ENCODE measurements around the gene AEN.
"Not testable (repeated sequence)": the region's sequence is repeated elsewhere in the genome, so short reads cannot be mapped to it uniquely, and the experiment has no call there.

The AEN gene

GRCh38 chr15:88631464-88632028 lies 10.4 kb downstream of the AEN start:
- DNase-seq: no peak

GRCh38 chr15:88632797-88633196 lies 11.7 kb downstream of the AEN start:
- DNase-seq: not testable (repeated sequence)

DNA sequence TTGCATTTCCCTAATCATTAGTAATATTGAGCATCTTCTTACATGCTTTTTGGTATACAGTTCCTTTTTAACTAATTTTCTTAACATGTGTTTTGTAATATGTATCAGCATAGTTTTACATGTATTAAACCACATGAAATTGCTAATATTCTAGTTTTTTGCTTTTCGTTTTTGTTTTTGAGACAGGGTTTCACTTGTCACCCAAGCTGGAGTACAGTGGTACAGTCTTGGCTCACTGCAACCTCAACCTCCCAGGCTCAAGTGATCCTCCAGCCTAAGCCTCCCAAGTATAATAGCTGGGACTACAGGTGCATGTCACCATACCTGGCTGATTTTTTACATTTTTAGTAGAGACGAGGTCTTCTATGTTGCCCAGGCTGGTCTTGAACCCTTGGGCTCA lies 13.3 kb downstream of the AEN start:
- DNase-seq: no peak

DNA sequence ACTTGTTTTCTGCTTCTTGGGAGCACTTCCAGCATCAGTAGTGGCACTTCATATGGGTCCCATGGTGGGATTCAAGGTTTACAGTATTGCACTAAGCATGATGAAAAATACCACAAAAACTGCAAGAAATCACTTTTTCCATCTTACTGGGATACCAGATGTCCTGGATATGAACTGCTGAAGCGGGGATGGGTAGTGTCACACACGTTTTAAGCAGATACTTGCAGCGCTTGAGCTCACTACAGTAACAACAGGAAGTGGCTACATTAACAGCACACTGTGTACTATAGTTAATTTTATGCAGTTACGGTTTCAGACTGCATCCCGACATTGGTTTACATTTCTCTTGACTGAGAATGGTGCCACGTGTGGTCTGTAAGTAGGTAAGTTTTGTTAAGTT lies 14.2 kb downstream of the AEN start:
- no peak for DNase-seq

DNA sequence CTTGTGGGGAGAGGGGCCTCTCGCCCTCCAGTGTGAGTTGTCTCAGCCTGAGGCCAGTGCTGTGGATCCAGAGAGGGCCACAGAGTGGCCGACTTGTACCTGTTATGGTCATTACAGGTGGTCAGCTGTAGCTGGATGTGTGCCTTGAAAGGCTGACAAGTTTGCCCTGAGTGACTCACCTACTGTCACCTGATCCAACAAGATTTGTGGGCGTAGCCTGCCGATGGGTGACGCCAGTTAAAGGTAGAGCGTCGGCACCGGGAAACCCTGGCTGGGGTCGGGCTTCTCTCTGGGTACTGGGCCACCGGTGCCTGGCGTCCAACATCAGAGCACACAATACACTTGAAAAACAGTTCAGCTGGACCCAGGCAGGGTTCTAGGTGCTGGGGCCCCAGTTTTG lies 14.9 kb downstream of the AEN start:
- no peak for DNase-seq

- DNase-seq: no peak
These were observed 15.5 kb downstream of the AEN start for GRCh38 chr15:88636654-88637053.

- DNase-seq: no peak
These were observed 16.3 kb downstream of the AEN start for GRCh38 chr15:88637436-88637835.

DNA sequence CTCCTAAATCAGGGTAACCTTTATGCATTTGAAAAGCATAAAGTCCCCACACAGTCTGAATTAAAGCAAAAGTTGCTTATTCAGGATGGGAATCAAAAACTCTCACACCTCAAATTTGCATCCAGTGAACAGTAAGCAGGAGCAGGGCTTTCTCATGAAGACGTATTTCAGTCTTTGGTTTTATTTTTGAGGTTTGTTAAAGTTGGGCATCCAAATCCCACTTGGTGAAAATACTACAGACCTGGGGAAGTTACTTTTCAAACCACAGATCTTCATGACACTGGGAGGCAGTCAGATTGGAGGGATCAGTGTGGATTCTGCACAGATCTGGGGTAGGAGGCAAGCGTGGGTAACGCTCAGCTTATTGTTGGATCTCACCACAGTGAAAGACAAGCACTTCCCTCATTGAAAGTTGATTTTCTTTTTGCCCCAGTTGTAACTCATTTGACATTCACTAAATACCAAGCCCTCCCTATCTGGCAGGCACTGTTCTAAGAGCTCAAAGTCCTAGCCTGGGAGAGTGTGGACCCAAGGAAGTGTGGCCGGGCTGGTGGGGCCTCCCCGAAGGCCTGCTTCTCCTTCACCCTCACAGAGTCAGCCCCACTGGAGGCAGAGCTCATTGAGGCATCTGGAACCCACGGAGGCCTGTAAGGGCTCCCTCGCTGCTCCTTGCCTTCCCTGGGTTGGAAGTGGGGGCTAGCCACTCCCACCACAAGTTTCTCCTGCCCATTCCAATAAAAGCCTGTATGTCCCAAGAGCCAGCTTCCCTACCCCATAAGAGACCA lies 16.9 kb downstream of the AEN start:
- DNase-seq: no peak

DNA sequence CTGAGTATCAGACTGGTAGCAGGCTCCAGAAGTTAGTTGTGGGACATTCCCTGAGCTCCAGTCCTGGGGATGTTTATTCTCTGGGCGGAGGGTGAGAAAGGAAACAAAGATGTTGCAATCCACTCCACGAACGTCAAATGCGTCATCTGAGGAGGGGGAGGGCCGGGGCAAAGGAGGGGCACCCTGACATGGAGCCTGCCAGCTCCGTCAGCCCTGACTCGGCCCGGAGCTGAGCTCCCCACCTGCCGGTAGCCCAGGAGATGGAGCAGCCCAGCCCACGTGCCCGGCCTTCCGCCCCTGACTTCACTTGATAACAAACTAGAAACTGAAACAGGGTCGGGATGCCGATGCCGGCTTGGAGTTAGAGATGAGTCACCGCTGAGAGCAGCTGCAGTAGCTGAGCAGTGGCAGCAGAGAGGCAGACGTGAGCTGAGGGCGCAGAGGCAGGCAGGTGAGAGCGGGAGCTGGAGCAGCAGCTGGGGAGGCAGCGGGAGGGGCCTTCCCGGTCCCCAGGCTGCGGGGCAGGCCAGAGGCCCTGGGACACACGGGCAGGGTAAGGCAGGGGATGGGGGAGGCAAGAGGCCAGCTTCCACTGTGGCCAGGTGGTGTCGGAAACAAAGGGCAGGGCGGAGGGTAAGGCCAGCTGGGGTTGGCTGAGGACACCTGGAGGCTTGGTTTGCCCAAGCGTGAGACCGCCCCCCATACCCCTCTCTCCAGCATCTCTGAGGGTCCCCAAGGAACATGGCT lies 17.7 kb downstream of the AEN start, which contains the start of gene ISG20:
ISG20 (plus strand) TSS at position 391 of the 747 bp plus-strand sequence; CDS start at position 742, 351 bp downstream.
- DNase-seq: peak; percentile 94

DNA sequence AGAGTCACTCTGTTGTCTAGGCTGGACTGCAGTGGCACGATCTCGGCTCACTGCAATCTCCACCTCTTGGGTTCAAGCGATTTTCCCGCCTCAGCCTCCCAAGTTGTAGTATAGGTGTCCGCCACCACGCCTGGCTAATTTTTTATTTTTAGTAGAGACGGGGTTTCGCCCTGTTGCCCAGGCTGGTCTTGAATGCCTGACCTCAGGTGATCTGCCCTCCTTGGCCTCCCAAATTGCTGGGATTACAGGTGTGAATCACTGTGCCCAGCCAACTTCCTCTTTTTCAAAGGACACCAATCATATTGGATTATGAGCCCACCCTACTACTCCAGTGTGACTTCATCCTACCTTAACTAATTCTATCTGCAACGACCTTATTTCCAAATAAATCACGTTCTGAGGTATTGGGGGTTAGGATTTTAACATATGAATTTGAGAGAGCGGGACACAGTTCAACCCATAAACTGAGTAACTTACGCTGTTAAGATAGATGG lies 20.9 kb downstream of the AEN start:
- DNase-seq: no peak

DNA sequence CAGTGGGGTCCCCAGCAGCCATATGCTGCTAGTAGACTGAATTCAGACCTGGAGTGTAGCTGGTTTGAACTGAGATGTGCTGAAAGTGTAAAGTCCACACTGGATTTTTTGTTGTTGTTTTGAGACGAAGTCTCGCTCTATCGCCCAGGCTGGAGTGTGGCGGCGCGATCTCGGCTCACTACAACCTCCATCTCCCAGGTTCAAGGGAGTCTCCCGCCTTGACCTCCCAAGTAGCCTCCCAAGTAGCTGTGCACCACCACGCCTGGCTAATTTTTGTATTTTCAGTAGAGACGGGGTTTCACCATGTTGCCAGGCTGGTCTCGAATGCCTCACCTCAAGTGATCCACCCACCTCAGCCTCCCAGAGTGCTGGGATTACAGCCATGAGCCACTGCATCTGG lies 21.4 kb downstream of the AEN start:
- DNase-seq: not testable (repeated sequence)

DNA sequence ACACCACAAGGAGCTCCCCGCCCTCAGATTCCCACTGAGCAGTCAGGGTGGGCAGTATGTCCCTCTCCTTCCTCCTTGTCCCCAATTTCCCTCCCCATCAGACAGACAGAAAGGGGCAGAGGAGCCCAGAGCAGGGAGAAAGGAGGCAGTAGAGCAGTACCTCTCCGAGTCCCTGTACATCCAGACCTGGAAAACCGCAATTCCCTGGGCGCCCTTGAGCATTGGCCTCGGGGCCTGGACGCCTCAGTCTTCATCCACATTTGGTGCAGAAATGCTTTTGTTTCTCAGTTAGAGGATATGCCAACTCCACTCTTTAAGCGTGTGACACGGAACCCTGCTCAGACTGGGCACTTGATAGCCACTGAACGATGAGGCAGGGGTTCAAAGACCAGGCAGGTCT lies 23.6 kb downstream of the AEN start:
- no peak for DNase-seq

- no peak for DNase-seq
These were observed 24.3 kb downstream of the AEN start for GRCh38 chr15:88645171-88646087.

GRCh38 chr15:88646088-88646405 lies 24.9 kb downstream of the AEN start:
- DNase-seq: no peak

DNA sequence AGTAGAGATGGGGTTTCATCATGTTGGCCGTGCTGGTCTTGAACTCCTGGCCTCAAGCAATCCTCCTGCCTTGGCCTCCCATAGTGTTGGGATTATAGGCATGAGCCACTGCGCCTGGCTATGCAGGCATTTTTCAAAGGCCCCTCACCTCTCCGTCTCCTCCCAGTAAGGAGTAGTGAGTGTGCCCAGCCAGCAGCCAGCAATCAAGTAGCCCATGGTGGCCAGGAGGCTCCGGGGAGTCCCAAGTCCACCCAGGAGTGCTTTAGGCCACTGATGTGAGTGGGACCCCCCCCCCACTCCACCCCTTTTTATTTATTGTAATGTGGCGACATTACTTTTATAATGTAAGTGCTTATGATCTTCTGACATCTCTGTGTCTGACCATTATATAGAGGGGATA lies 25.8 kb downstream of the AEN start:
- DNase-seq: no peak

GRCh38 chr15:88647351-88648105 lies 26.4 kb downstream of the AEN start:
- DNase-seq: no peak

DNA sequence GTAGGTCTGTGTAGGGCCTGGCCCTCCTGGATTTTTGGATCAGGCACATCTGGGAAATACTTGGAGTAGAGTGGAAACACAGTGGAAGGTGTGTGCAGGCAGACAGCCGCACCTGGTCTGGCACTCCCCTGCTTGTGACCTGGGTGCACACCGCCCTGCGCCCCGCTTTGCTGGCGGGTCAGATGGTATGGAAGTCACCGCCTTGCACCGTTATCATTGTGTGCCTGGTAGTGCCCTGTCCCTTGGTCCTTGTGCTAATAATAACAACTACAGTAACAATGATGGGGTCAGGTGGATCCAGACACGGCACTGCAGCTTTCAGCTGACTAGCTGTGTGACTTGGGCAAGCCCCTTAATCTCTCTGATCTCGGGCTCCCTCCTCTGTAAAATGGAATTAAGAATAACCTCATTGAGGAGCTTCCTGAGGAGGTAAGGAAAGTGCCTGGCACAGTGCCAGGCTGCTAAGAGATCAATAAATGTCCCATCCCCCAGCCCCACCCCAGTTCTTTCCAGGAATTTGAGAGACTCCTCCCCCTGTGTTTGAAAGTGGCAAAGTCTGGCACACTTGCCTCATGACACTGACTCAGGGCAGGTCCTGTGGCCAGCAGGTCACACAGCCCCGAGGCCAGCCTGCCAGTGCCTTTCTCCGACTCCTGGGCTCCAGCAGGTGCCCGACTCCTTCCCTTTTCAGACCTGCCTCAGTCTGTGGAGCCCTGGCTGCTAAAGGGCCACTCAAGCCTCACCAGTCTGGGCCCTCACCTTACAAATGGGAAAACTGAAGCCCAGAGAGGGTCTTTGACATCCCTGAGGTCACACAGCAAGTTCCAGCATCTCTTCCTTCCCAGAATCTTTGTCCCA lies 27.4 kb downstream of the AEN start:
- peak; percentile 14 for DNase-seq

DNA sequence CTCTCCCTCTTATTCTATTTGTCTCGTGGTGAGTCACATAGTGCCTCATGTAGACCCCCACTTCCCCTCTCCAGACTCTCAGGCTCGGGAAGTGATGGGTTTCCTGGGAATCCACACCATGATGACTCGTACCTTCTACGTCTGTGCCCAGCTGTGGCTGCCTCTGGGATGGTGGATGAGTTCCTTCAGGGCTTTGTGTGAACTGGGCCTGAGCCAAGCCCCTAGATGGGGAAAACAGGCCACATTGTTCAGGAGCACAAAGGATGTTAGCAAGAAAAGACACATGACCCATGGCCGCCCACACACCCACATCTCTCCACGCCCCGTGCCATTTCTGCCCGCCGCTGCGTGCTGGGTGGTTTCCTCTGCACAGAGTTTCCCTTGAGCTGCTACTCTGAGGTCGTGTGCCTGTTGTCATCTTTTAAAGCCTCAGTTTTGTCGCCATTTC lies 28.2 kb downstream of the AEN start:
- peak; percentile 90 for DNase-seq

DNA sequence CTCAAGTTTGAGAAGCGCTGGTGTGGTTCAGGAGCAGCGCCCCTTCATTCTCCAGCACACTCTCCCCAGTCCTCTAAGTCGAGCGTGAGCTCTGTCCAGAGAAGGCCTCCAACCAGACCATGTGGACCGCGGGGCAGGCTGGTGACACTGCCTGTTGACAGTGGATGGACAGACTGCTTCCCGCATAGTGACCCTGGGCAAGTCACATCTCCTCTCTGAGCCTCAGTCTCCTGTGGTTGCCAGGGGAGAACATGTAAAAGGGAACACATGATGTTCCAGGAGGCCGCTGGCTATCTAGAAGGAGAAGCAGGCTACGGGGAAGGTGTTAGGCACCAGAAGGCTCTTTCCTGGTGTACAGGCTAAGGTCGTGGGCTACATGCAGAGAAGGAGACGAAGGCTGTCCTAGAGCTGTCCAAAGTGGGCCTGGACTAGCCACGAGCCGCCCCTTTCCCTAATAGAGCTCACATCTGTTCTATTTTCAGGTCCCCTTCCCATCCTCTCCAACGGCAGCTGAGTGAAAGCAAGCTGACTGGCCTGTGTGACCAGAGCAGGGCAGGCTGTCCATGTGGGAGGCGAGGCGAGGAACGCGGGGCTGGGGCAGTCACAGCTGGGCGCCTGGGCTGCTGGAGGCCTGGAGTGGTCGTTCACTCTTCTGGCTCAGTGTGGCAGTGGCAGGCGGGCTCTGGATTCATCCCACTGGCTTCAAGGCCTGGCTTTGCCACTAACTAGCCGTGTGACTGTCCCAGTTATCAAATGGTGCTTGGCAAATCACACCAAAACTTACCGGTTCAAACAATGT lies 28.8 kb downstream of the AEN start:
- DNase-seq: no peak

DNA sequence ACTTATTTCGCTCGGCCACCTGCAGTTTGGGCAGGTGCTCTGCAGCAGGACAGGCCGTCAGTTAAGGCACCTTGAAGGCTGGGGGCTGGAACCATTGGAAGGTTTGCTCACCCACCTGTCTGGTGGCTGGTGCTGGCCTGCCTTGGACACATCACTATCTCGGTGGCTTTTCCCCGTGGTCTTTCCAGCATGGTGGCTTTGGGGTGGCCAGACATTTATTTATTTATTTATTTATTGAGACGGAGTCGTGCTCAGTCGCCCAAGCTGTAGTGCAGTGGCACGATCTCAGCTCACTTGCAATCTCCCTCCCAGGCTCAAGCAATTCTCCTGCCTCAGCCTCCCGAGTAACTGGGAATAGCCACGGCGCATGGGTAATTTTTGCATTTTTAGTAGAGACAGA lies 29.4 kb downstream of the AEN start:
- DNase-seq: no peak
